D721Med (cell line): ENCODE data around the gene ENAH.
A peak's percentile ranks its signal among the peaks of the same experiment; 100 is the strongest.

Experiments used
- DNase-seq: peaks from one replicate; pipeline ENCODE4 v3.0.0; 2011; ENCODE audit warnings: low spot score; ENCODE audit not compliant: insufficient read length
- FAIRE-seq: peaks from 2 replicates; lab custom pipeline; 2011; peaks lifted over from hg19 to GRCh38; lab: Jason Lieb, UNC
- CTCF ChIP-seq: IDR thresholded peaks from 2 replicates; pipeline ENCODE4 v1.5.1; 2012; ENCODE audit warnings: mild to moderate bottlenecking, control low read depth; ENCODE audit not compliant: insufficient read depth; ENCODE audit errors: missing control alignments

ENAH gene

GRCh38 chr1:225670806-225671733 lies 18.1 kb upstream of the ENAH start:
- FAIRE-seq (no peak), DNase-seq (no peak)
- TF ChIP-seq CTCF, result no peak

GRCh38 chr1:225670356-225670755 lies 17.4 kb upstream of the ENAH start:
- TF ChIP-seq CTCF, result no peak
- FAIRE-seq (no peak), DNase-seq (no peak)

GRCh38 chr1:225668222-225668621 lies 15.3 kb upstream of the ENAH start:
- TF ChIP-seq CTCF, result no peak
- no peak for FAIRE-seq

GRCh38 chr1:225667362-225667761 lies 14.4 kb upstream of the ENAH start:
- no peak for DNase-seq
- FAIRE-seq, result no peak
- TF ChIP-seq CTCF, result no peak

More at GRCh38 chr1:225668222-225668621, 15.3 kb upstream of the ENAH start:
- DNase-seq, result no peak

GRCh38 chr1:225666495-225666894 lies 13.6 kb upstream of the ENAH start:
- FAIRE-seq (no peak), DNase-seq (no peak)
- no peak for TF ChIP-seq CTCF

- DNase-seq (no peak), FAIRE-seq (no peak)
- TF ChIP-seq CTCF, result no peak
These were observed 11.8 kb upstream of the ENAH start for GRCh38 chr1:225664762-225665161.

GRCh38 chr1:225662155-225662554 lies 9.2 kb upstream of the ENAH start:
- DNase-seq (no peak), FAIRE-seq (peak; percentile 56)
- TF ChIP-seq CTCF, result no peak
